Omental fat pad (tissue), 4 donors: Measurements from ENCODE around the gene NKAIN2. TPM values are rescaled to one million over a fixed set of nuclear protein-coding genes. Genes with fewer than 3 reads are reported as not detected.

Experiments used
- ATAC-seq: fragments of 150-250 bp; one replicate; pipeline ENCODE4 v1.9.1; 2016; ENCODE audit warnings: mild to moderate bottlenecking, moderate library complexity; ENCODE audit not compliant: low FRiP score
- DNase-seq: peaks from one replicate; pipeline ENCODE4 v3.0.0-alpha.2; 2019; ENCODE audit warnings: low spot score
- total RNA-seq, 4 donors: library from RNA; depleted of rRNA; stranded (reverse); fragments of >200 nt; gene quantifications; one replicate each; pipeline ENCODE4 v1.1.0, GENCODE V29; 2016
- TF ChIP-seq, protein P1 (sequence below), 3 donors: fragments of 450-650 bp; IDR thresholded peaks; one replicate each; pipeline ENCODE4 v1.5.1; 2016 to 2017; ENCODE audit warnings: antibody characterized with exemption in 3 of 3, mild to moderate bottlenecking in 3 of 3, moderate library complexity in 2 of 3

The NKAIN2 gene
- total RNA-seq, 4 donors from 2014 or later, result not detected

DNA sequence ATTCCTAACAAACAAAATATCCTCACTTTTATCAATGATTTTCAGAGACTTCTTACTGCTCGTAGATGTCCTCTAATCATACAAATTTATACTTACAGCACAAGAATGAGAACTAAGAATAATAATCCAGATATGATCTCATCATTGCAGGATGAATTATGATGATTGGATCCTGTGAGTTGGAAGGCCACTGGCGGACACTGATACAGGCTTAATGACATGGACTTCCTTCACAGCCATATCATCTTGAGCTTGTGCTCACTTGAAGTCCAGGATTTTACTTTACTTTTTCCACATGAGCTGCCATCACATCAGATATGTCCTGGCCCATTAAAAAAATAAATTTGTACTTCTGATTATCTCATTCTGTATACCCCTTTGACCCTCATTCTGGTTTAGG, 94.3 kb downstream of the NKAIN2 start:
- no peak for ATAC-seq
- TF ChIP-seq, protein P1, sequence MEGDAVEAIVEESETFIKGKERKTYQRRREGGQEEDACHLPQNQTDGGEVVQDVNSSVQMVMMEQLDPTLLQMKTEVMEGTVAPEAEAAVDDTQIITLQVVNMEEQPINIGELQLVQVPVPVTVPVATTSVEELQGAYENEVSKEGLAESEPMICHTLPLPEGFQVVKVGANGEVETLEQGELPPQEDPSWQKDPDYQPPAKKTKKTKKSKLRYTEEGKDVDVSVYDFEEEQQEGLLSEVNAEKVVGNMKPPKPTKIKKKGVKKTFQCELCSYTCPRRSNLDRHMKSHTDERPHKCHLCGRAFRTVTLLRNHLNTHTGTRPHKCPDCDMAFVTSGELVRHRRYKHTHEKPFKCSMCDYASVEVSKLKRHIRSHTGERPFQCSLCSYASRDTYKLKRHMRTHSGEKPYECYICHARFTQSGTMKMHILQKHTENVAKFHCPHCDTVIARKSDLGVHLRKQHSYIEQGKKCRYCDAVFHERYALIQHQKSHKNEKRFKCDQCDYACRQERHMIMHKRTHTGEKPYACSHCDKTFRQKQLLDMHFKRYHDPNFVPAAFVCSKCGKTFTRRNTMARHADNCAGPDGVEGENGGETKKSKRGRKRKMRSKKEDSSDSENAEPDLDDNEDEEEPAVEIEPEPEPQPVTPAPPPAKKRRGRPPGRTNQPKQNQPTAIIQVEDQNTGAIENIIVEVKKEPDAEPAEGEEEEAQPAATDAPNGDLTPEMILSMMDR (IDR thresholded peaks at IDR 0.05), result no peak
- DNase-seq, result no peak

DNA sequence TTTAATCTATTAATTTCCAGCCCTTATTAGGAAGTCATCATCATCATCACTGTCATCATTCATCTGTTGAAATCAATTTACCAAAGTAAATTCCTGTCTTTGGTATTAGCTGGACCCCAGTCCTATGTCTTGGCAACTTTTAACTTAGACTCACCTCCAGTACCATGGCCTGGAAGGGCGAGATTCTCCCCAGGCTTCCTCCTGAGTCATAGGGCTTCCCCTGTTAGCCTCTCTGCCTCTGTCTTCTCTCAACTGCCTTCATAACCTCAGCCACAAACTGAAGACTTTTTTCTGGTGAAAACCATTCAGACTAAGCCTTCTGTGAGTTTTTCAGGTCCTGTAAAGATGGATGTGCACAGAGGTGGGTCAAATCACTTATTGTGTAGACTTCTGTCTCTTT, 95.0 kb downstream of the NKAIN2 start:
- TF ChIP-seq, protein P1 (IDR thresholded peaks at IDR 0.05), result no peak
- DNase-seq (no peak), ATAC-seq (no peak)

DNA sequence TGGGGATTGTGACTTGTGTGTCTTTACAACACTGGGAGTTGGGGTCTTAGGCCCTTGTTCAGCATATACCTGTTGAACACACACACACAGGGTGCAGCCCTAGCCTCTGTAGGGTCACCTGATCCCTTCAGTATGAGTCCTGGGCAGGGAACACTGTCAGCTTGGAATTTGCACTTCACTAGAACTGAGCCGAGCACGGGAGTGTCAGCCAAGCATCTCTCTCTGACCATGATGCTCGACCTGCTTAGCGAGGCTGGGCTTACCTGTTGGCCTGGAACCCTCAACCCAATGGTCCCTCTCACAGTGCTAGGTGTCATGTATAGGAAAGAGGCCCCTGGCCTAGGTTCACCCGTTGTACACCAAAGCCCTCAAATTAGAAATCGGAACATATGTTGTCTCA, 96.1 kb downstream of the NKAIN2 start:
- TF ChIP-seq, protein P1 (IDR thresholded peaks at IDR 0.05), result no peak
- DNase-seq (no peak), ATAC-seq (no peak)

DNA sequence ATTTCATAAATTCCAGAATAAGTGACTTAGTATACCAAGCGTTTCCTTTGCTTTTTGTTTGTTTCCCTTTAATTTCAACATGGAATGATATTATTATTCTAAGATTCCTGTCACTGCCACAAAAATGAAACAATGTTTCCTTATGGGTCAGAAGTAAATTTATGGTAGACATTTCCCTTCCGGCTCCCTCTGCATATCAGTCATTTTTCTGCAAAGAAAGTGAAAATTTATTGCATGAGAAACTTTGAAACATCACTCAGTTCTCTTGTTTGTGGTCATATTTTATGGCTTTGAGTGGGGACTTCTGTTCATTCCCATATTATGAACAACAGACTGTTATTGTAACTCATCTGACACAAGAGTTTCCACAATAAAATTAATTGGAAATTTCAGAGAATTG, 97.8 kb downstream of the NKAIN2 start:
- no peak for ATAC-seq
- TF ChIP-seq, protein P1 (IDR thresholded peaks at IDR 0.05), result no peak

DNA sequence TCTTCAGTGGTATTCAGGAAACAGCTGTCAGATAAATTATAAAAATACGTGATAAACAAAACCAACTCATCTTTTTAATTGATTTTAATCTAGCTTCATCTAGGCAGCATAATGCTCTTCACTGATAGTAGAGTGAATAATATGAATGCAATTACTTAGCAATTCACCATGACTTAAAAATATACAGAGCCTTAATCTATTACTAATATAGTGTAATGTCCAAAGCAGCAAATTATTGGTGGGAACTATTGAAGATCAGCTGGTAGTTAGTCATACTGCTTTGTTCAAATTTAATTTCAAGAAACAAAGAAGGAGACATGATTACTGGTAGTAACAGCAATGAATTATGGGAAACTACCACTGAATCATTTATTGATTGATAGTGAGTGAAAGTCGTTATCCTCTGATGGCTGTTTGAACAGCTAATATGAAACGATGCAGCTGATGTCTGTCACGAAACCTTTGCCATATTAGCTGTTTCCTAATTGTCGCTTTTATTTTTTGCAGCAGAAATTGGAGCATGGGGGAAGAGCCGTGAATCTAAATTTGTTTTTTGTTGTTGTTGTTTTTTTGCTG, 99.2 kb downstream of the NKAIN2 start:
- no peak for ATAC-seq
- TF ChIP-seq, protein P1 (IDR thresholded peaks at IDR 0.05), result no peak
- DNase-seq, result no peak

More for the DNA sequence above, 97.8 kb downstream of the NKAIN2 start:
- no peak for DNase-seq

DNA sequence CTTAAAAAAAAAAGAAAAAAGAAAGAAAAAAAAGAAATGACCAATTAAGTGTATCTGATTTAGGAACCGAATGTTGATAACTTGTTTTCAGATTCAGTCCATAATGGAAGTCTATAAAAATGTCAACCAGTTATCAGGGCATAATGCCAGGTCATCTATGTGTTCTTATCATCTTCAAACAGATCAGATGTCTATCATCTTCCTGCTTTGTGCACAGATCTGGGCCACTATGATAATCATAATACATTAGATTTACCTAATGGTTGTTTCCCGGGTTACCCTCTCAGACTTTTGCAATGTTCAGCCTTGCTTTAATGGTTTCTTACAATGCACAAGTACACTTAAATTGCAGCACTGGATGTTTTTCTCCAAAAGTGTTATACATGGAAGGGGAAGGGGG, 100.6 kb downstream of the NKAIN2 start:
- DNase-seq, result no peak
- no peak for ATAC-seq
- TF ChIP-seq, protein P1 (IDR thresholded peaks at IDR 0.05), result no peak

DNA sequence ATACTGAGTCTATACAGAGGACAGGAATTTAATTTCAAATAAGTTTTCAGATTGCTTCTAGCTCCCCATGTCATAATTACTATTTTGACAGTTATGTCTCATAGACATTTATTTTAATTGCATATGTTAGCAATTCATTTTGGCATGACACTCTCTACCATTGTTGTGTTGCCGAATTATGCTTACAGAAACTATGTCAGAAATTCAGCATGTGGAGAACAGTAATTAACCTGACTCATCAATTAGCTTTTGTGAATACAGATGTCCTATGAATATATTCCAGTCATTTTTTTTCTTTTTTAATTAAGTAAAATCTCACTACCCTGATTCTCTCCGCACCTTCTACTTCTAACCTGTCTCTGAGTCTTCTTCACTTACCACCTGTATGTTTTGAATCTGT, 105.1 kb downstream of the NKAIN2 start:
- TF ChIP-seq, protein P1 (IDR thresholded peaks at IDR 0.05), result no peak
- no peak for DNase-seq
- ATAC-seq, result no peak
